GM21528 (cell line): Measurements from ENCODE around the gene USP33.
A peak's percentile ranks its signal among the peaks of the same experiment; 100 is the strongest.
"Not testable (repeated sequence)": the region's sequence is repeated elsewhere in the genome, so short reads cannot be mapped to it uniquely, and the experiment has no call there.

Experiments used
- ATAC-seq: cut with Tn5 transposase; IDR thresholded peaks from one replicate; pipeline ENCODE4 v1.9.1; 2021; ENCODE audit warnings: mild to moderate bottlenecking, moderate library complexity; ENCODE audit not compliant: unreplicated experiment, low FRiP score

The USP33 gene

DNA sequence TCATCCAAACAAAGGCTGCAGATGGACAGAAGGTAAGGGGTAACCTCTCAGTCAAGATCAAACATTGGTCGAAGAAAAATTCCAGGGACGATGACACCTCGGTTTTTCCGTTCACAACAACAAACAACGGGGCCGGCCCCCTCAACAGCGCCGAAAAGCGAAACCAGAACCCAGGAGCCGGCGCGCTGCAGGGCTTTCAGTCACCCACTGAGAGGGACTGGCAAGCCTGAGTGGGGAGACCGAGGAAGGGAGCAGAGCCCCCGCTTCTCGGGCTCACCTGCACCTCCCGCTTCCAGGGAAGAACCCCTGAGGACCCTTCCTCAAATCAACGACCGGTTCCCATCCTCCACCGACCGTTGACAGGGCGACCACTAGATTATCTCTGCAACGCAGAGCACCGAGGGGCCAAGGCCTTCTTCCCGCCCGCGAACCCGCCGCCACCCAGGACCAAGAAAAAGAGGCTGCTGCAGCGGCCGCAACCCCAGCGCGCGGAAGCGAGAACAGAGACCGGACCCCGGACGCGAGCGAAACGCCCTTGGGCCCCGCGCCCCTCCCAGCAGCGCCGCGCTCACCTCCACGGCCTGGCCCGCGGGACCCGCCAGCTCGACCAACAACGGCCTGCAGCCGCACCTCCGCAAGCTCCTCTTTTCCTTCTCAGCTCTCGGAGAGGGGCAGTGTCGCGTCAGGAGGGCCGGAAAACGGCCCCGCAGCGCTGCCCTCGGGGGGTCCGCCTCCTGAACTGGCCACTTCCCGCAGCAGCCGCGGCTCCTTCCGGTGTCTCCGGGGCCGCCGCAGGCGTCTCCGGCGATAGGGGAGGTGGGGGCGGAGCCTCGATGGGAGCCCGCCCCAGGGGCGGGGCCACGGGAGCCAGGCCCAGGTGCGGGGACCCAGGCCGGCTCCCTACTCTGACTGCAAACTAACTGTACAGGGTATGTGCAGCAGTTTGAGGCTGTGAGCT, at the start of gene USP33:
TSS of gene USP33 (minus strand) at position 782 of the 958 bp plus-strand sequence. CDS start 18,155 bp downstream, outside the sequence.
- ATAC-seq = peak; percentile 92

DNA sequence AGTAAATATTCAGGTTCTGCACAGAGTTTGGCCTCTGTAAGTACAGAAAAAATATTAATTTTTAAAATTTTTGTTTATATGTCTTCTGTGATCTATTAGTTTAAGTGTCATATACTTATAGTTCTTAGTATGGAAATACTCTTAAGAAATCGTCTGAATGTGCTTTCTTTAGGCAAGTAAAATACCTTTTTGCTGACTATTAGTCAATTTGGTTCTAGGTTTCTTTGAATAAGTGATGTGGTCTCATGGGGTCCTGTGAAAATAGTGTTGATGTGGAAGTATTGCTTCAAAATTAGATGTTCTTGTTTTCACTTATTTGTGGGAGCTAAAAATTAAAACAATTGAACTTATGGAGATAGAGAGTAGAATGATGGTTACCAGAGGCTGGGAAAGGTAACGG, 43.7 kb upstream of the USP33 start:
- ATAC-seq = no peak

DNA sequence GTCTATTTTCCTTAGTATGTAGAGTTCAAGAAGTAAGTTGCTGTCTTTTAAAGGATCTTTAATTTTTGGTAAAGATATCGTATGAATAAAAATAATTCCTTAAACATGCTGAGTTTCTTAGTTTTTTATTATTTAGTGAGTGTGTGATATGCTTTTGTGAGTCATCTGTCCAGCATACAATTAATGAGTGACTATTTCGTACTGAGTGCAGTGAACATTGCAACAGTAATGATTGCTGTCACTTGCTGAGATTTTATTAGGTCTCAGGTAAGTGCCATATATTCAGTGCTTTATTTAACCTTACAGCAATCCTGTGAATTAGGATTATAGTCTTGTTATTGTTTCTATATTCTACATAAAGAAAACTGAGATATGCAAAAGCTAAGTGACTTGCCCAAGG, 42.4 kb upstream of the USP33 start:
- ATAC-seq = no peak

DNA sequence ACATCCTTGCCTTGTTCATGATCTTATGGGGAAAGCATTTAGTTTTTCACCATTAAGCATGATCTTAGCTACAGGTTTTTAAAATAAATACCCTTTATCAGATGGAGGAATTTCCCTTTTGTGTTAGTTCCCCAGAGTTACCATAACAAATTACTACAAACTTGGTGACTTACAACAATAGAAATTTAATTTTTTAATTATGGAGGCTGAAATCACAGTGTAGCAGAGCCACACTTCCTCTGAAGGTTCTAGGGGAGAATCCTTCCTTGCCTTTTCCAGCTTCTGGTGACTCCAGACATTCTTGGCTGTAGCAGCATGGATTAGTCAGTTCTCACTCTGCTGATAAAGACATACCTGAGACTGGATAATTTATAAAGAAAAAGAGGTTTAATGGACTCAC, 38.3 kb upstream of the USP33 start:
- ATAC-seq = no peak

DNA sequence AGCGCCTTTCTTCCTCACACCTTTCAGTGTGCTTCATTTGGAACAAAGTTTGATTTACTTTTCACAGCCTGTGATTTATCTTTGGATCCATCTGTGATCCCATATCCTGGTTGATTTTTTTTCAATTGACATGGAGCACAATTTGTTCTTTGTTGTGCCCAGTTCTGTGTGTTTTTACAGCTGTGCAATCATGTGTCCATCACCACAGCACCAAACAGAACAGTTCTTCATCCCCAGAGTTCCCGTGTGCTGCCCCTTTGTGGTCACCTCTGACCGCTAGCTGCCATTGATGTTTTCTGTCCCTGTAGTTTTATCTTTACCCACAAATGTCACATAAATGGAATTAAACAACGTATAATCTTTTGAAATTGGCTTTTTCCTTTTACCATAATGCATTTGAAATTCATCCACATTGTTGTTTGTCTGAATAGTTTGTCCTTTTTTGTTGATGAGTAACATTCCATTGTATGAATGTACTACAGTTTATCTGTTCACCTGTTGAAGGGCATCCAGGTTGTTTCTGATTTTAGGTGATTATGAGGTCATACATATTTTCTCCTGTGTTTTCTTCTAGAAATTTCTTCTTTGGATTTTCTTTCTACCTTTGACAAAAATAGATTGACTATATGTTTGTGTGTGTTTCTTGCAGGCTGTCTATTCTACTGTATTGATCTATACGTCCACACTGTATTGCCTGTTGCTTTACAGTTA, 37.2 kb upstream of the USP33 start:
- ATAC-seq = no peak

DNA sequence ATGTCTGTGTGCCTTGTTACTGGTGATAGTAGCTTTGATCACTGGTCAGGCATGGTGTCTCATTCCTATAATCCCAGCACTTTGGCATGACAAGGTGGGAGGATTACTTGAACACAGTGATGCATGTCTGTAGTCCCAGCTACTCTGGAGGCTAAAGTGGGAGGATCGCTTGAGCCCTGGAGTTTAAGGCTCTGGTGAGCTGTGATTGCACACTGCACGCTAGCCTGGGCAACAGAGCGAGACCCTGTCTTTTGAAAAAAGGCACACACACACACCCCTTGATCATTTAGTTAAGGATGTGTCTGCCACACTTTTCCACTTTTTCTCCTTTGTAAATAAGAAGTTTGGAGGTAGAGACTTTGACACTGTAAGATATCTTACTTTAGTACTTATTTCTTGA, 34.9 kb upstream of the USP33 start:
- no peak for ATAC-seq

DNA sequence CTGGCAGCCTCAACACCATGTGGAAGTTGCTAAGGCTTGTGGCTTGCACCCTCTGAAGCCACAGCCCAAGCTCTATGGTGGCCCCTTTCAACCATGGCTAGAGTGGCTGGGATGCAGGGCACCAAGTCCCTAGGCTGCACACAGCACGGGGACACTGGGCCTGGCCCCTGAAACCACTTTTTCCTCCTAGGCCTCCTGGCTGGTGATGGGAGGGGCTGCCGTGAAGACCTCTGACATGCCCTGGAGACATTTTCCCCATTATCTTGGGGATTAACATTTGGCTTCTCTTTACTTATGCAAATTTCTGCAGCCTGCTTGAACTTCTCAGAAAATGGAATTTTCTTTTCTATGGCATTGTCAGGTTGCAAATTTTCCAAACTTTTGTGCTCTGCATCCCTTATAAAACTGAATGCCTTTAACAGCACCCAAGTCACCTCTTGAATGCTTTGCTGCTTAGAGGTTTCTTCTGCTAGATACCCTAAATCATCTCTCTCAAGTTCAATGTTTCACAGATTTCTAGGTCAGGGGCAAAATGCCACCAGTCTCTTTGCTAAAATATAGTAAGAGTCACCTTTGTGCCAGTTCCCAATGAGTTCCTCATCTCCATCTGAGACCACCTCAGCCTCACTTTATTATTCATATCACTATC, 26.6 kb upstream of the USP33 start:
- not testable (repeated sequence) for ATAC-seq

DNA sequence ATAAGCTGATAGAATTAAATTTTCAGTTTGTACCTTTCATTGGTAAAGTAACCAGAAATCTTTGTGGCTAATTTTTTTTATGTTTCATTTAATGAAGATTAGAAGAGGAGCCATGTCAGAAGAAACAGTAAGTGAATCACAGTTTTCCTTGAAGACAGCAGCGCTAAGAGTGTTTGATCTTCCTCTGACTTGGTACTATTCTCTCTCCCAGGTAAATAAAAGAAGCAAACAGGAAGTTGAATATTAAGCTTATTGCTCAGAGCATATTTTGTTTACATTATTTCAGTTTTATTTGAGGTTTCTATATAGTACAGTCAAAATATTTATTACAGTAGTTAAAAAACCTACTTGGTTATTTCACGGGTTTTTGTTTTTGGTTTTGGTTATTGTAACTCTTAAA, 23.5 kb upstream of the USP33 start:
- no peak for ATAC-seq

DNA sequence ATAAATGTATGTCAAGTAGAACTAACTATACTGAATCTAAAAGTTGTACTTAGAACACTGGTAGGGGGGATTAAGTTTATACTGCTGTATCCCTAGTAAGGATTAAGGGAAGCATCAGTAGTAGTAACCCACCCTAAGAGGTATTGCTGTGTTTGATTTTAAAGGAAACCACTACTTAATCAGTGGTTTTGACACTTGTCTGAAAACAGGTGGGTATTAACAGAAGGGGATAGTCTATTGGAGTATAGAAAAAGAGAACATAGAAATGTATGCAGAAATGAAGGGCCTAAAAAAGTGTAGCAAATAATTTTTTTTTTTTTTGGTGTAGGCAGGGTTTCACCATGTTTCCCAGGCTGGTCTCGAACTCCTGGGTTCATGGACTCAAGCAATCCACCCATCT, 22.0 kb upstream of the USP33 start:
- no peak for ATAC-seq

DNA sequence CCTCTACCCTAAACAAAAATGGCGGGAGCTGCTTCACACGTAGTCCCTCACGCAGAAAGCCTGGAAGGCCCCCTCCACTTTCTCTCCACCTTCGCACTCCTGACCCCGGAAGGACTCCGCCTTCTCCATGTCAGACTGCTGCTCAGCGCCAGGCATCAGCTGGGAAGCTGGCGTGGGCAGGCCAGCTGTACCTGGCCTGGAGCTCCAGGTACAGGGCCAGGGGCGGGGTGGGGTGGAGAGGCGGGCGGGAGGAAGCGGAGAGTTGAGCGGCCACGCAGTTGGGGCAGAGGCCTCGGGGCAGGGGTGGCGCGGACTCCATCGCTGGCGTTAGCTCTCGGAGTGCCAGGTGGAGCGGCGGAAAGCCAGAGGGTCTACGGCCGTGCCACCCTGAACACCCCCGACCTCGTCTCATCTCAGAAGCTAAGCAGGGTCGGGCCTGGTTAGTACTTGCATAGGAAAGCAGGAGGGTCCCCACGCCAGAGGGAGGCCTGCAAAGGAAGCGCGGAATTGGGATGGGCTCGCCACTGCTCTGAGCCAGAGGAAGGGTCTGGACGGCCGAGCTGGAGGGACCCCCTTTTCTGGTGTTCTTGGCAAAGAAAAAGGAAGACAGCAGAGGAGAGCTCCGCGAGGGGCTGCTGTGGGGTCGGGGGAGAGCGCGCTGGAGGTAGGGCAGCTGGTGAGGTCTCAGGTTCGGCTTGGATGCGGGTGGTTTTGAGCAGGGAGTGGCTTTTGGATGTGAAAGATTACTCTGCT, 20.1 kb upstream of the USP33 start, which contains the start of gene MIGA1:
TSS of gene MIGA1 (plus strand) at position 121 of the 753 bp plus-strand sequence. CDS start 3,604 bp downstream, outside the sequence.
- ATAC-seq = peak; percentile 94

DNA sequence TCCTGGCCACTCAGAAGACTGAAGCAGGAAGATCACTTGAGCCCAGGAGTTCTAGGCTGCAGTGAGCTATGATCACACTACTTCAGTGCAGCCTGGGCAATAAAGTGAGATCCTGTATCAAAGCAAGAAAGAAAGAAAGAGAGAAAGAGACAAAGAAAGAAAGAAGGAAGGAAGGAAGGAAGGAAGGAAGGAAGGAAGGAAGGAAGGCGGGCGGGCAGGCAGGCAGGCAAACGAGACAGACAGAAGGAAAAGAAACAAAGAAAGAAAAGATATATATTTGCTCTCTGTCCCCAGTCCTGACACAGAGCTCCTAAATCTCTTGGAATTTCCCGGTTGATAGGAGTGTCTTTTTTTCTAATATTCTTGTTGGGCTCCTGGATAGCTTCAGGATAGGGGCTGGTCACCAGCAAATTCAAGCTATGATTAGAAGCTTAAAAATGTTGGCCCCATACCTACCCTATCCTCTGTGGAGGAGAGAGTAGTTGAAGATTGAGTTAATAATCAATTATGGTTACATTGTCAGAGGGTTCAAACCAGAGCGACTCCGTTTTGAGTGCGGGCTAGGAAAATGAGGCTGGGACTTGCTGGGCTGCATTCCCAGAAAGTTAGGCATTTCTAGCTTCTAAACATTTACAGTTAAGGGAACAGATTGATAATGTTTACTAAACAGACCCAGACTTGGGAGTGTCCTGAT, 16.5 kb upstream of the USP33 start:
- ATAC-seq = no peak

DNA sequence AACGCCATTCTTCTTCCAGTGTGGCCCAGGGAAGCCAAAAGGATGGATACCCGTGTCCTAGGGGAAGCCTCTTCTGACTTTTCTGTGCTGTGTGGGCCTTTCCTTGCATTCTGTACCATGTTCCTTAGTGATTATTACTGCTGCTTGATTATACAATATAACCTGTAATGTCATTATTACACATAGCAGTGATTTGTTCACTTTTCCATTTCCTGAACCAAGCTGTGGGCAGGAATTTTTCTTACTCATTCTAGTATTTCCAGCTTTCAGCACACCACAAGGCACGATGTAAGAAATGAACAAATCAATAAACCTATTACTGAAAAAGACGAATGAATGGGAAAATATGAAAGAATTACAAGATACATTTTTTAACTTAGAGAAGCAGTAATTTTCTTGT, 8.4 kb upstream of the USP33 start:
- no peak for ATAC-seq

DNA sequence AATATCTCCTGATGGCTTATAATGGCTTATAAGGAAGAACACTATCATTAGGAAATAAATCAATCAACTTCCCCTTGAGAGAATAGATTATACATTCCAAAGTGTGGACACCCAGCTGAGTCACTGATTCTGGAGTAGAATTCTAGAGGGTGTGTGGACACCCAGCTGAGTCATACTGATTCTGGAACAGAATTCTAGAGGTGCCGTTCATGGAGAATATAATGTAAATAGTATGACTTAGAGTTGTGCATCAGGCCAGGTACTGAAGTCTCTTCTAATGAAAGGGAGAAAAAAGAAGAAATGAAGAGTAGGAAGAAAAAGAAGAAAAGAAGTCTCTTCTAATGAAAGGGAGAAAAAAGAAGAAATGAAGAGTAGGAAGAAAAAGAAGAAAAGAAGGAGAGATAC, 2.4 kb upstream of the USP33 start:
- no peak for ATAC-seq

DNA sequence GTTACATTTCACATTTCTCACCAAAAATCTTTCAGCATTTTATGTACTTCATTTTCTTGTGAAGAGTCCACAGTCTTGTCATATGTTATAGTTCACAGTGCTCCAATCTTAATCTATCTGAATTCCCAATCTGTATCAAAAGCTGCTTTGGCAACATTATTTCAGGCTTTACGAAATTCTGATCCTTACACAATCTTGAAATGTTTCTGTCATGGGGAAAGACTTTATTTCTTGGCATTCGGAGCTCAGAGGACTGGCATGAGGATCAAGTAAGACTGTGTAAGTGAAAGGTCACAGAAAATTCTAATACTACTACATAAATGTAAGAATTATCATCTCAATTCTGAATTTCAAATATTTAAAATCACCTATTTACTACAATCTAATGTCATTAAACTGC, 2.0 kb downstream of the USP33 start:
- no peak for ATAC-seq

DNA sequence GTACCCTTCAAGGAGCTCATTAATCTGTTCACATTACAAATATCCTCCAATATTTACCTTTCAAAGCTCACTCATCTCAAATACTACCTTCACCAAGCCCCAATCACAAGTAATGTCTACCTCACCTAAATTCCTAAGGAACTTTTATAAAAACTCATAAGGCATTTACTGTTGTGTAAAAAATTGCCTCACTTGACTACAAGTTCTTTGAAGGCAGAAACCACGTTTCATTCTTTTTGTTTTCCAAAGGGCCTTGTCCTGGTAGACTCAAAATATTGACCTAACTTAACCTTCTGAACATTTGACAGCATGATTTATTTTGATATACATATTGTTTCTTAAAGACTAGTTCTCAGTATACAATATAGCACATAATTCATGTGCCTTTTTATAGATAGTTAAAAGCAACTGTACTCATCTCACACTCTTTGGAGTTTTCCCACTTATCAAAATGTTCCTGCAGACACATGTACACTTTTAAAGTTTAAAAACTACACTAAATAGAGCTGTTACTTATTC, 2.5 kb downstream of the USP33 start:
- no peak for ATAC-seq

DNA sequence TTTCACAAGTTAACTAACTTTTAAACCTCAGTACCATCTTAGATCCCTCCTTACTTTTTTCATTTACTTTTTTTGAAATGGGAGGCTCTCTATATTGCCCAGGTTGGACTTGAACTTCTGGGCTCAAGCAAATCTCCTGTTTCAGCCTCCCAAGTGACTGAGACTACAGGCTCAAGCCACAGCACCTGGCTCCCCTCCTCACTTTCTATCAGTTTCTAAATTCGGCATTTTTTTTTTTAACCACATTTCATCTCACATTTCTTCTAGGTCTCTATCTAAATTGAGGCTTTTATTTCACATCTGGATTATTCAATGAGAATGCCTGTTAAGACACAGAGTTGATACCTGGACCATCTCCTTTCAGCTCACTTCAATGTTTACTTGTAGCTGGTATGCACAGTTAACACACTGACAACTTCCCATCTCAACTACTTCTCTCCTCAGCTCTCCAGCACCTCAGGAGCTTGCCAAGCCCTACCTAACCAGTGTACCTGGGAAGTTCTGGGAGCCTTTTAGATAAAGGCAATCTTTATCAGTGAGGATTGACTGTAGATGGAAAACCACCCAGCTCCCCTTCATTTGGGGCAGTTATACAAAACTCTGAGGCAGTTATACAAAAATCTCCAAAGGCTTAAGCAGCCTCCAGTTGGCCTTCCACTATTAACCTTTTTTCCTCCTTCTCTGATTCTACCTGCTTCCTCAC, 3.4 kb downstream of the USP33 start:
- no peak for ATAC-seq

DNA sequence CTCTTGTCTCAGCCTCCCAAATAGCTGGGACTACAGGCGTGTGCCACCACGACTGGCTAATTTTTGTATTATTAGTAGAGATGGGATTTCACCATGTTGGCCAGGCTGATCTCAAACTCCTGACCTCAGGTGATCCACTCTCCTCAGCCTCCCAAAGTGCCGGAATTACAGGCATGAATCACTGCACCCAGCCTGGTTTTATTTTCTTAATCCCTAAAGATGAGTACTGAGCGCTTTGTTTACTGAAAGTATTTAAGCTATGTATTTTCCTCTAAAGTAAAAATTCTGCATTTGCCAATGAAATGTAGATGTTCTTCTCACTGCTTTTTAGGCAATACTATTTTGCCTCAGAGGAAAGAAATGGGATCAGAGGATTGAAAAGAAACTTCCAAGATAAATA, 10.2 kb downstream of the USP33 start:
- ATAC-seq = not testable (repeated sequence)

DNA sequence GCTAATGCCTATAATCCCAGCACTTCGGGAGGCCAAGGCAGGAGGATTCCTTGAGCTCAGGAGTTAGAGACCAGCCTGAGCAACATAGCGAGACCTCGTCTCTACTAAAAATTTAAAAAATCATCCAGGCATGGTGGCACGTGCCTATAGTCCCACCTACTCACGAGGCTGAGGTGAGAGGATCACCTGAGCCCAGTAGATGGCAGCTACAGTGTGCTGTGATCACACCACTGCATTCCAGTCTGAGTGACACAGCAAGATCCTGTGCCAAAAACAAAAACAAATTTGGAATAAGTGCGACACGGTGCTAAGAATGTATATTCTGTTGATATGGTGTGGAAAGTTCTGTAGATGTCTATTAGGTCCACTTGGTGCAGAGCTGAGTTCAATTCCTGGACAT, 15.1 kb downstream of the USP33 start:
- ATAC-seq = no peak

DNA sequence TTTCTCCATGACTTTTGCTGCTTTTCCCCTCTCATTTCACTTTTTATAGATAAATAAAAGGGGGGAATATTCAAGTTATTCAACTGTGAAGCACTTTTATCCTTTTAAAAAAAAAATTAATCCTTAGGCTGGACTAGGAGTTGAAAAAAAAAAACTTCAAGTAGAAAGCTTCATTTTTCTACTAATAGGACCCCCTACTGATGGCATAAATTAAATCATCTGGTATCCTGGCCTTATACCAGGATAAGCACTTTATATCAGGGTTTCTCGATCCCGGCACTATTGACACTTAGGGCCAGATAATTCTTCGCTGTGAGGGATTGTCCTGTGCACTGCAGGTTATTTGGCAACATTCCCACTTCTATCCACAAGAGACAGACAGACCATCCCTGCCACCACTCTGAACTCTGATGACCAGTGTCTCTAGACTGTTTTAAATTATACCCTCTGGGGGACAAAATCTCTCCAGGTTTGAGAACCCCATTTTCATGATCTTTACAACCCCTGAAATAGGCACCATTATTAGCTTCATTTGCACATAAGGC, 17.6 kb downstream of the USP33 start:
- no peak for ATAC-seq
